H1 (cell line): ENCODE measurements around the gene CCDC28B. TPM values are rescaled to one million over a fixed set of nuclear protein-coding genes. Genes with fewer than 3 reads are reported as not detected.

Source experiments
- CTCF ChIA-PET: fragments of 300-600 bp; sonication (Branson Sonifier 250); formaldehyde crosslinking; loops from one replicate; lab custom pipeline; 2021; ENCODE audit not compliant: partially characterized antibody; lab: Charles Lee
- POLR2A ChIA-PET: fragments of 300-600 bp; sonication (Branson Sonifier 250); formaldehyde crosslinking; loops from one replicate; lab custom pipeline; 2021; ENCODE audit warnings: inconsistent platforms; ENCODE audit not compliant: partially characterized antibody; lab: Charles Lee
- DNase-seq, 2 experiments: peaks; one replicate each; pipeline versions ENCODE4 v3.0.0 to v3.0.0-alpha.2; 2010 to 2022; ENCODE audit warnings: low spot score in 2 of 2, low read depth in 1 of 2, mixed read lengths in 1 of 2
- FAIRE-seq: peaks from 2 replicates; lab custom pipeline; 2011; peaks lifted over from hg19 to GRCh38; lab: Jason Lieb, UNC
- H2AFZ ChIP-seq: 2 replicates; pipeline ENCODE4 v1.8.1; 2012; ENCODE audit warnings: low read length, inconsistent platforms
- H2AK5ac ChIP-seq: 2 replicates; pipeline ENCODE4 v1.6.1; 2013; ENCODE audit warnings: low read depth, low read length
- H2BK120ac ChIP-seq: replicated peaks from 2 replicates; pipeline ENCODE3; 2013; ENCODE audit warnings: low read depth, low read length, inconsistent platforms
- H2BK12ac ChIP-seq: 2 replicates; pipeline ENCODE4 v1.6.1; 2013; ENCODE audit warnings: low read depth, low read length
- H2BK15ac ChIP-seq: 2 replicates; pipeline ENCODE4 v1.6.1; 2013; ENCODE audit warnings: low read length
- H2BK20ac ChIP-seq: 2 replicates; pipeline ENCODE4 v1.6.1; 2013; ENCODE audit warnings: low read length
- H2BK5ac ChIP-seq: 2 replicates; pipeline ENCODE4 v1.6.1; 2013; ENCODE audit warnings: low read depth, low read length
- H3K14ac ChIP-seq: 2 replicates; pipeline ENCODE4 v1.6.1; 2013; ENCODE audit warnings: inconsistent platforms; ENCODE audit not compliant: insufficient read length
- H3K18ac ChIP-seq: 2 replicates; pipeline ENCODE4 v1.6.1; 2013; ENCODE audit warnings: low read length; ENCODE audit errors: extremely low read depth
- H3K23ac ChIP-seq: 2 replicates; pipeline ENCODE4 v1.6.1; 2013; ENCODE audit warnings: inconsistent platforms; ENCODE audit not compliant: insufficient read length
- H3K23me2 ChIP-seq: 2 replicates; pipeline ENCODE4 v1.6.1; 2013; ENCODE audit warnings: low read depth, low read length
- H3K27ac ChIP-seq: 2 replicates; pipeline ENCODE4 v1.6.1; 2011; ENCODE audit warnings: low read depth, low read length, inconsistent platforms
- H3K27me3 ChIP-seq, 4 experiments: replicated peaks in 1 of 4; 1 replicate in 1 of 4; 2 replicates in 3 of 4; pipeline versions ENCODE4 v1.6.1 to v1.8.1; 2011 to 2013; ENCODE audit warnings: low read length in 3 of 4, mild to moderate bottlenecking in 3 of 4, inconsistent platforms in 2 of 4, mixed read lengths in 2 of 4, moderate library complexity in 1 of 4; ENCODE audit not compliant: control insufficient read depth in 3 of 4, insufficient read depth in 3 of 4; ENCODE audit errors: extremely low read depth in 1 of 4
- H3K36me3 ChIP-seq, 4 experiments: 2 replicates each; pipeline versions ENCODE4 v1.6.1 to v1.8.1; 2011 to 2013; ENCODE audit warnings: mild to moderate bottlenecking in 4 of 4, low read length in 3 of 4, moderate library complexity in 2 of 4, control low read depth in 1 of 4, inconsistent platforms in 1 of 4; ENCODE audit not compliant: insufficient read depth in 4 of 4, control insufficient read depth in 2 of 4
- H3K4ac ChIP-seq: replicated peaks from 2 replicates; pipeline ENCODE3; 2013; ENCODE audit warnings: low read length, low read depth, mixed read lengths, inconsistent platforms; ENCODE audit not compliant: insufficient read length
- H3K4me1 ChIP-seq, 4 experiments: replicated peaks in 1 of 4; 1 replicate in 1 of 4; 2 replicates in 3 of 4; pipeline versions ENCODE4 v1.6.1 to v1.8.1; 2011 to 2013; ENCODE audit warnings: low read length in 3 of 4, inconsistent platforms in 2 of 4, mixed read lengths in 1 of 4; ENCODE audit not compliant: insufficient read depth in 4 of 4, control insufficient read depth in 3 of 4
- H3K4me2 ChIP-seq, 2 experiments: 2 replicates each; pipeline versions ENCODE4 v1.6.1 to v1.8.1; 2011 to 2013; ENCODE audit warnings: low read depth in 2 of 2, low read length in 2 of 2, control low read depth in 1 of 2, inconsistent platforms in 1 of 2, mild to moderate bottlenecking in 1 of 2; ENCODE audit not compliant: insufficient read depth in 1 of 2
- H3K4me3 ChIP-seq, 4 experiments: fragments of 200-600, 300-600 bp in 1 of 4; sonication (generic), shearing (Covaris generic), sonication (Bioruptor Twin) in 1 of 4; 2 replicates each; pipeline versions ENCODE4 v1.5.1 to v1.8.1; 2011 to 2016; ENCODE audit warnings: low read length in 4 of 4, low read depth in 3 of 4, control low read depth in 2 of 4, inconsistent platforms in 2 of 4, mild to moderate bottlenecking in 2 of 4, mixed read lengths in 1 of 4, moderate library complexity in 1 of 4; ENCODE audit not compliant: insufficient read depth in 2 of 4; ENCODE audit errors: extremely low read depth in 1 of 4
- H3K56ac ChIP-seq: replicated peaks from 2 replicates; pipeline ENCODE3; 2013; ENCODE audit warnings: low read depth, mild to moderate bottlenecking, mixed read lengths, low read length, inconsistent platforms; ENCODE audit not compliant: insufficient read length
- H3K79me1 ChIP-seq: 2 replicates; pipeline ENCODE4 v1.6.1; 2013; ENCODE audit warnings: low read depth, low read length, control low read depth
- H3K79me2 ChIP-seq, 2 experiments: 2 replicates each; pipeline versions ENCODE4 v1.6.1 to v1.8.1; 2012 to 2013; ENCODE audit warnings: low read length in 2 of 2, mild to moderate bottlenecking in 2 of 2, inconsistent platforms in 1 of 2; ENCODE audit not compliant: insufficient read depth in 2 of 2, control insufficient read depth in 1 of 2
- H3K9ac ChIP-seq, 4 experiments: replicated peaks in 1 of 4; 1 replicate in 1 of 4; 2 replicates in 3 of 4; pipeline versions ENCODE4 v1.6.1 to v1.8.1; 2011 to 2013; ENCODE audit warnings: low read depth in 3 of 4, low read length in 3 of 4, control low read depth in 2 of 4, mild to moderate bottlenecking in 2 of 4, moderate library complexity in 2 of 4, inconsistent platforms in 1 of 4; ENCODE audit errors: extremely low read depth in 1 of 4
- H3K9me3 ChIP-seq, 2 experiments: 2 replicates each; pipeline versions ENCODE4 v1.6.1 to v1.8.1; 2012 to 2013; ENCODE audit warnings: mild to moderate bottlenecking in 2 of 2, moderate library complexity in 2 of 2, control low read depth in 1 of 2, inconsistent platforms in 1 of 2, low read depth in 1 of 2, low read length in 1 of 2, mixed read lengths in 1 of 2; ENCODE audit not compliant: insufficient read depth in 2 of 2
- H4K20me1 ChIP-seq, 2 experiments: replicated peaks in 1 of 2; 2 replicates each; pipeline versions ENCODE3 to v1.8.1; 2011 to 2013; ENCODE audit warnings: inconsistent platforms in 2 of 2, low read length in 2 of 2, mild to moderate bottlenecking in 1 of 2; ENCODE audit not compliant: insufficient read depth in 2 of 2, control insufficient read depth in 1 of 2
- H4K5ac ChIP-seq: 2 replicates; pipeline ENCODE4 v1.6.1; 2013; ENCODE audit warnings: low read length, low read depth, mixed read lengths, inconsistent platforms; ENCODE audit not compliant: insufficient read length
- H4K8ac ChIP-seq: 2 replicates; pipeline ENCODE4 v1.8.0; 2013; ENCODE audit warnings: mild to moderate bottlenecking, moderate library complexity, low read length, inconsistent platforms; ENCODE audit not compliant: insufficient read depth; ENCODE audit errors: extremely low read depth
- H4K91ac ChIP-seq: replicated peaks from 2 replicates; pipeline ENCODE3; 2013; ENCODE audit warnings: low read length, mixed read lengths, inconsistent platforms; ENCODE audit not compliant: insufficient read length
- ATF3 ChIP-seq: IDR thresholded peaks from 2 replicates; pipeline ENCODE4 v1.6.1; 2011; ENCODE audit warnings: low read depth, mild to moderate bottlenecking, low read length; ENCODE audit not compliant: insufficient read depth
- BCL11A ChIP-seq, 2 experiments: IDR thresholded peaks; one replicate each; pipeline ENCODE4 v1.6.1; 2011; ENCODE audit warnings: low read depth in 2 of 2, low read length in 2 of 2, mild to moderate bottlenecking in 2 of 2
- BRCA1 ChIP-seq: IDR thresholded peaks from 2 replicates; pipeline ENCODE4 v1.6.1; 2012; ENCODE audit warnings: low read depth, low read length, improper control_type of control experiment
- EP300 ChIP-seq, 2 experiments: IDR thresholded peaks; 1 replicate in 1 of 2; 2 replicates in 1 of 2; pipeline ENCODE4 v1.6.1; 2011 to 2012; ENCODE audit warnings: low read depth in 2 of 2, low read length in 2 of 2, mild to moderate bottlenecking in 2 of 2, borderline replicate concordance in 1 of 2, inconsistent platforms in 1 of 2, moderate library complexity in 1 of 2
- JUN ChIP-seq: IDR thresholded peaks from 2 replicates; pipeline ENCODE4 v1.6.1; 2011; ENCODE audit warnings: low read depth, mild to moderate bottlenecking, improper control_type of control experiment, low read length
- KDM1A ChIP-seq: fragments of 200-600, 300-600 bp; sonication (generic); IDR thresholded peaks from 2 replicates; pipeline ENCODE4 v1.7.1; 2016; ENCODE audit warnings: mild to moderate bottlenecking, low read length, borderline replicate concordance
- POLR2A ChIP-seq, 2 experiments: IDR thresholded peaks; 1 replicate in 1 of 2; 2 replicates in 1 of 2; pipeline ENCODE4 v1.6.1; 2011; ENCODE audit warnings: low read depth in 2 of 2, low read length in 2 of 2, mild to moderate bottlenecking in 2 of 2; ENCODE audit errors: control extremely low read depth in 1 of 2
- POLR2AphosphoS5 ChIP-seq: IDR thresholded peaks from 2 replicates; pipeline ENCODE4 v1.6.1; 2011; ENCODE audit warnings: low read depth, low read length
- WGBS, 2 experiments: shearing (Covaris generic) in 1 of 2; methylation state at CpG; one replicate each; pipeline versions ENCODE4 v1.1.6 to v1.1.7; 2013 to 2015; ENCODE audit warnings: low lambda C conversion rate in 2 of 2, mixed read lengths in 2 of 2, inconsistent platforms in 1 of 2, low coverage in 1 of 2, missing lambda C conversion rate in 1 of 2; ENCODE audit not compliant: insufficient replicate concordance in 2 of 2, insufficient coverage in 1 of 2, insufficient read length in 1 of 2; ENCODE audit errors: extremely low coverage in 1 of 2, missing lambda C conversion rate in 1 of 2; 5-methylcytosine and 5-hydroxymethylcytosine counted together
- polyA plus RNA-seq, 7 experiments: library from polyadenylated mRNA; depleted of rRNA in 3 of 7; stranded (reverse) in 5 of 7; unstranded in 2 of 7; fragments of >200 nt in 5 of 7; fragments of 200-250 nt in 2 of 7; gene quantifications; 1 replicate in 5 of 7; 2 replicates in 1 of 7; 4 replicates in 1 of 7; pipeline versions ENCODE4 v1.2.1 to v1.2.3, GENCODE V29; 2011 to 2013; ENCODE audit warnings: missing spikeins in 2 of 7, mixed read lengths in 2 of 7
- total RNA-seq: library from RNA; stranded (reverse); fragmentation: NEBNext Ultra II Directional; extraction: Animal tissue kit (Norgen Biotek cat#: 25700); gene quantifications from 2 replicates; pipeline ENCODE4 v1.2.1, GENCODE V29; 2021

Gene CCDC28B
- total and polyA plus RNA-seq, 2 of the 8 experiments (the other 6 are each of a cell fraction or from before 2014, with no cell fraction given): 16.7 to 17.1 TPM

- Histone ChIP-seq H2BK20ac (no peak overlapping the region), H3K27ac (no peak overlapping the region), H3K23me2 (peaks cover 16% of the 10 kb centered on the region), H3K36me3 (no peaks in the 10 kb centered on the region; a peak in 1 of 8 replicates), H2BK15ac (peak overlapping the region; percentile 81; the same call in 1 of the 2 replicates), H4K91ac (peak overlapping the region; percentile 88), H3K4me1 (peaks cover 0 to 7% (median 3%) of the 10 kb centered on the region in 4 experiments; a peak in 3 of 7 replicates), H3K56ac (no peak overlapping the region), H3K18ac (peak overlapping the region; percentile 92), H3K14ac (no peak overlapping the region), H4K5ac (peak overlapping the region; percentile 34), H2AK5ac (no peak overlapping the region), H3K4me3 (peak overlapping the region; percentile 65 to 91 (median 68)), H3K4ac (peak overlapping the region; percentile 90), H3K4me2 (peak overlapping the region; percentile 84 to 92), H2AFZ (0 out of 2 replicates have a peak overlapping the region, but pooled peaks have one; percentile 14), H3K9ac (peak overlapping the region in 3 of 4 experiments; percentile 26 to 76 (median 73); a peak in 6 of 7 replicates), H3K23ac (no peak overlapping the region), H2BK12ac (0 out of 2 replicates have a peak overlapping the region, but pooled peaks have one; percentile 63), H2BK5ac (peak overlapping the region; percentile 95; the same call in 1 of the 2 replicates), H4K20me1 (no peaks in the 10 kb centered on the region), H3K79me1 (no peaks in the 10 kb centered on the region), H3K79me2 (no peaks in the 10 kb centered on the region), H3K9me3 (no peaks in the 10 kb centered on the region), H3K27me3 (no peaks in the 10 kb centered on the region; a peak in 1 of 7 replicates), H2BK120ac (no peak overlapping the region), H4K8ac (peak overlapping the region; percentile 65)
- DNase-seq: peak in 1 of 2 experiments; percentile 81
- ChIA-PET CTCF (interaction anchor here (0.6 to 7.3 kb wide), 18 partner anchors 9 to 456 kb away, joined by 3 to 70 read pairs (median 3); partner anchors contain the start of genes LCK and TMEM39B), POLR2A (interaction anchor here (0.8 to 9.1 kb wide), 32 partner anchors 10 to 180 kb away, joined by 3 to 73 read pairs (median 7); partner anchors contain the start of genes BSDC1, CCDC28B, EIF3I and HDAC1)
- 1% methylated on average over 49 of the region's 55 CpGs; no CpG with 5 or more reads in 1 of the 2 experiments for WGBS, 2 experiments
- FAIRE-seq: no peak
- TF ChIP-seq BCL11A (IDR thresholded peaks at IDR 0.05; ENCODE audit: low read depth in 2 of 2, low read length in 2 of 2) (no peak), JUN (0 out of 2 replicates have a peak, but pooled peaks have one; percentile 25), BRCA1 (no peak), POLR2A (IDR thresholded peaks at IDR 0.05; ENCODE audit: control extremely low read depth in 1 of 2, low read depth in 2 of 2, low read length in 2 of 2) (no peak), POLR2AphosphoS5 (no peak; the same call in 1 of the 2 replicates), EP300 (IDR thresholded peaks at IDR 0.05; ENCODE audit: borderline replicate concordance in 1 of 2, low read depth in 2 of 2, low read length in 2 of 2) (no peak), ATF3 (no peak), KDM1A (no peak)
Measured at GRCh38 chr1:32241001-32241763, 40.8 kb downstream of the CCDC28B start.
